Measurements from ENCODE around the gene ILKAP.

The ILKAP gene

GRCh38 chr2:238121511-238122286 is 81.8 kb downstream of the ILKAP start:
- no peak for TF ChIP-seq POLR2AphosphoS5 (IDR thresholded peaks at IDR 0.05; ENCODE audit: low read depth, low read length)
- TF ChIP-seq TAF1 (IDR thresholded peaks at IDR 0.05; ENCODE audit: borderline replicate concordance, low read depth, low read length), result no peak
- DNase-seq (ENCODE audit: insufficient read length) (no peak), FAIRE-seq (no peak)

- FAIRE-seq (no peak), DNase-seq (ENCODE audit: insufficient read length) (no peak)
- TF ChIP-seq TAF1 (IDR thresholded peaks at IDR 0.05; ENCODE audit: borderline replicate concordance, low read depth, low read length) (no peak), POLR2AphosphoS5 (IDR thresholded peaks at IDR 0.05; ENCODE audit: low read depth, low read length) (no peak), POLR2A (IDR thresholded peaks at IDR 0.05; ENCODE audit: low read depth, low read length) (no peak)
Observed at GRCh38 chr2:238120463-238121298, 82.8 kb downstream of the ILKAP start.

Measured in GM12892 (cell line).